Nephron progenitor cell (in vitro differentiated cells): ENCODE measurements around the gene NRG4.

ENCODE experiments used
- DNase-seq: peaks from one replicate; pipeline ENCODE4 v3.0.0; 2021
- H3K27ac Mint-ChIP-seq: 2 replicates; pipeline ENCODE4 v1.8.0; 2021; ENCODE audit warnings: mild to moderate bottlenecking, moderate library complexity, mixed read lengths
- H3K27me3 Mint-ChIP-seq: 2 replicates; pipeline ENCODE4 v1.8.0; 2021; ENCODE audit warnings: mild to moderate bottlenecking, low read depth, mixed read lengths; ENCODE audit not compliant: poor library complexity
- H3K36me3 Mint-ChIP-seq: 2 replicates; pipeline ENCODE4 v1.8.0; 2021; ENCODE audit warnings: low read depth, mixed read lengths
- H3K4me1 Mint-ChIP-seq: 2 replicates; pipeline ENCODE4 v1.8.0; 2021; ENCODE audit warnings: mixed read lengths
- H3K4me3 Mint-ChIP-seq: 2 replicates; pipeline ENCODE4 v1.8.0; 2021; ENCODE audit warnings: mild to moderate bottlenecking, moderate library complexity, mixed read lengths
- H3K9me3 Mint-ChIP-seq: 2 replicates; pipeline ENCODE4 v1.8.0; 2021; ENCODE audit warnings: mild to moderate bottlenecking, moderate library complexity, mixed read lengths
- CTCF ChIP-seq: fragments of 200-600 bp; sonication (generic); IDR thresholded peaks from 2 replicates; pipeline ENCODE4 v1.5.0; 2021; ENCODE audit warnings: antibody characterized with exemption

Gene NRG4

DNA sequence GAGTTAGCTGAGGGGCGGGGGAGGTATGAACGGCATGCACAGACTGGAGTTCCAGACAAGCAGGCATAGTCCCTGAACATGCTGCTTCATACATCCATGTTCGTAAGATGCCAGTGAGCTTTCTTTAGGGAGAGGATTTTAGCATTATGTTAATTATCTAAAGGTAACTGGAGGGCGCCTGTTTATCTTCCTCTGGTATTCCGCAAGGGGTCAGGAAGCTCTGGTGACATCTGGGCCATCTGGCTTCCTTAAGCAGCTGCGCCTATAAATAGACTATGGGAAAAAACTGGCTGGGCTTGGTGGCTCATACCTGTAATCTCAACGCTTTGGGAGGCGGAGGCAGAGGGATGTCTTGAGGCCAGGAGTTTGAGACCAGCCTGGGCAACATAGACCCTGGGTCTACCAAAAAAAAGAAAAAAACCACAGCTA lies 110.1 kb downstream of the NRG4 start:
- H3K9me3 Mint-ChIP-seq: no peaks in the 10 kb centered on the region
- peak overlapping the region; percentile 65 for H3K27ac Mint-ChIP-seq
- no peak for TF ChIP-seq CTCF
- peak overlapping the region; percentile 81 for H3K4me3 Mint-ChIP-seq
- H3K36me3 Mint-ChIP-seq: peaks cover 18% of the 10 kb centered on the region
- H3K27me3 Mint-ChIP-seq: peaks cover 5% of the 10 kb centered on the region
- no peak for DNase-seq
- H3K4me1 Mint-ChIP-seq: peaks cover 36% of the 10 kb centered on the region

DNA sequence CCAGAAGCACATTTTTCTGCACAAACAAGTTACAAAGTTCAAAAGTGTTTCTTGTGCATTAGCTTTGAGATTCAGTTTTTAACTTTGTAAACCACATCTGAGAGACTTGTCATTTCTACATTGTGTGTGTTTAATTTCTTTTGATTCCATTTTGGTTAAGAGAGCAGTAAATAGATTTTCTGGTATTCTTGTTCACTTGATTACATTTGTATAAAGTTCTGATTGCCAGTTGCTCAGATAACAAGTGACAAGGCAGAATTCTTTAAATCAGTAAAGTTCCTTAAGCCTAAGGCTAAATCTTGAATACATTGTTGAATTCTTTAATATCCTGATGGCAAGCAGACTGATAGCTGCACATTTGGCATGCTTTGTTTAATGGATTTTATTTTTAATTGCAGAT lies 111.6 kb downstream of the NRG4 start:
- Mint-ChIP-seq H3K27me3 (peaks cover 5% of the 10 kb centered on the region), H3K27ac (no peak overlapping the region)

DNA sequence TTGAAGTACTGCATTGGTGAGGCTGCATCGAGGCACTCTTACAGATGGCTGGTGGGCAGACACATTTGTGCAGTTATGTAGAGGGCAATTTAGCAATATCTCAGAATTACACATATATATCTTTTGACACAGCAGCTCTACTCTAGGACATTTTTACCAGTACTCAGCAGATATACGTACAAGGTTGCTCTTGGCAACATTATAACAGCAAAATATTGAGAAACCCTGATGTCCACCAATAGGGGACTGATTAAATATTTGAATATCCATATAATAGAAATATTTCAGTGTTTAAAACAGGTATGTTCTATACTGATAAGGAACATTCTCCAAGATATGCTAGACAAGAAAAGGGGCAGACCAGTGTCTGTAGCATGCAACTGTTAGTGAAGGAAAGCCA lies 116.5 kb downstream of the NRG4 start:
- Mint-ChIP-seq H3K36me3 (peaks cover 24% of the 10 kb centered on the region), H3K4me1 (no peaks in the 10 kb centered on the region), H3K27me3 (peaks cover 4% of the 10 kb centered on the region), H3K27ac (no peak overlapping the region), H3K9me3 (no peaks in the 10 kb centered on the region), H3K4me3 (no peak overlapping the region)
- no peak for DNase-seq
- TF ChIP-seq CTCF: no peak

More for the DNA sequence above, 111.6 kb downstream of the NRG4 start:
- no peak overlapping the region for H3K4me3 Mint-ChIP-seq
- peaks cover 31% of the 10 kb centered on the region for H3K4me1 Mint-ChIP-seq
- DNase-seq: no peak
- H3K36me3 Mint-ChIP-seq: peaks cover 14% of the 10 kb centered on the region
- H3K9me3 Mint-ChIP-seq: no peaks in the 10 kb centered on the region
- TF ChIP-seq CTCF: no peak

GRCh38 chr15:75891895-75892294 lies 120.3 kb downstream of the NRG4 start:
- Mint-ChIP-seq H3K27ac (no peak overlapping the region), H3K27me3 (peaks cover 4% of the 10 kb centered on the region), H3K9me3 (no peaks in the 10 kb centered on the region), H3K4me1 (no peaks in the 10 kb centered on the region), H3K36me3 (peaks cover 31% of the 10 kb centered on the region), H3K4me3 (no peak overlapping the region)
- no peak for DNase-seq
- no peak for TF ChIP-seq CTCF
